ENCODE measurements around the gene AFAP1L2.

DNA sequence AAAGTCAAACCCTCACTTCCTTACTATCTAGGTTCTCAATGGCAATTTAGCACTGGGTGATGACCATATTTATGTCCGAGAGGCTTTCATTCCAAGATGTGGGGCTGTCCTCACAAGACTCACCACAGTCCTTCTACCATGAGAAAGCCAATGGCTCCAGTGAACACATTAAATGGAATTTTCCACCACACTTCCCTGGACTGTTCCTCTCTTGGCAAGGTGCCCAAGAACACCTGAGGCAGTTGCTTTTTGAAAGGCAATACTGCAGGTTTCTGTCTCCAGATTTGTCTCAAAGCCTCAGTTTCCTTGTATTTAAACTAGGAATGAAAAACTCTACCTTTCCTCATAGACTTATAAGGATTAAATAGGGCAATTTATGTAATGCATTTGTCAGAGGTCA, 24.2 kb downstream of the AFAP1L2 start:
- TF ChIP-seq CTCF (IDR thresholded peaks at IDR 0.05) (no peak), POLR2A (IDR thresholded peaks at IDR 0.05) (no peak), EP300 (IDR thresholded peaks at IDR 0.05) (no peak), POLR2AphosphoS5 (IDR thresholded peaks at IDR 0.05) (no peak)
